ENCODE measurements around the gene CENPM.
"Not testable (repeated sequence)": the region's sequence is repeated elsewhere in the genome, so short reads cannot be mapped to it uniquely, and the experiment has no call there.

The CENPM gene

GRCh38 chr22:41966225-41966606, 19.3 kb upstream of the CENPM start:
- no peak for DNase-seq

GRCh38 chr22:41964112-41964491, 17.1 kb upstream of the CENPM start:
- DNase-seq = no peak

GRCh38 chr22:41963453-41964111, 16.6 kb upstream of the CENPM start:
- no peak for DNase-seq

- DNase-seq = no peak
These were observed 11.1 kb upstream of the CENPM start for GRCh38 chr22:41957941-41958556.

- DNase-seq = no peak
These were observed 5.8 kb upstream of the CENPM start for GRCh38 chr22:41952713-41953112.

GRCh38 chr22:41951898-41952474, 5.0 kb upstream of the CENPM start, which contains the start of gene SMIM45:
SMIM45 (plus strand) TSS chr22:41952150.
- peak; percentile 93 for DNase-seq

GRCh38 chr22:41949297-41949965, 2.5 kb upstream of the CENPM start:
- no peak for DNase-seq

- DNase-seq = not testable (repeated sequence)
These were observed 2.0 kb upstream of the CENPM start for GRCh38 chr22:41948928-41949296.

GRCh38 chr22:41948142-41948541, 1.2 kb upstream of the CENPM start:
- DNase-seq = no peak

GRCh38 chr22:41947424-41948080, 600 bp upstream of the CENPM start:
- no peak for DNase-seq

- DNase-seq = no peak
These were observed 3.2 kb downstream of the CENPM start for GRCh38 chr22:41943661-41944209.

- peak; percentile 60 for DNase-seq
These were observed 5.9 kb downstream of the CENPM start for GRCh38 chr22:41940832-41941765.

- no peak for DNase-seq
These were observed 6.7 kb downstream of the CENPM start for GRCh38 chr22:41939981-41940831.

GRCh38 chr22:41936894-41937169, 10.1 kb downstream of the CENPM start:
- no peak for DNase-seq

GRCh38 chr22:41935509-41935908, 11.4 kb downstream of the CENPM start:
- DNase-seq = no peak

GRCh38 chr22:41935015-41935351, 12.0 kb downstream of the CENPM start:
- peak; percentile 14 for DNase-seq

GRCh38 chr22:41934284-41935014, 12.5 kb downstream of the CENPM start:
- no peak for DNase-seq

- no peak for DNase-seq
These were observed 13.4 kb downstream of the CENPM start for GRCh38 chr22:41933411-41934177.

- no peak for DNase-seq
These were observed 14.6 kb downstream of the CENPM start for GRCh38 chr22:41932353-41932752.

All from NCI-H1694 treated with DMSO at 0.1 percent for 48 hours (cell line).